Neutrophil (primary cell): ENCODE results near the gene ZBTB20.

Source experiments
- H3K27ac ChIP-seq: fragments of 200-600 bp; sonication (generic); 2 replicates; pipeline ENCODE4 v1.5.1; 2016; ENCODE audit warnings: mild to moderate bottlenecking, moderate library complexity
- H3K27me3 ChIP-seq: fragments of 200-600 bp; sonication (generic); 2 replicates; pipeline ENCODE4 v1.6.0; 2016; ENCODE audit warnings: mild to moderate bottlenecking
- H3K36me3 ChIP-seq: fragments of 200-600 bp; sonication (generic); 2 replicates; pipeline ENCODE4 v1.5.1; 2017
- H3K4me1 ChIP-seq, 2 experiments: fragments of 200-600 bp in 1 of 2; sonication (generic) in 1 of 2; 1 replicate in 1 of 2; 2 replicates in 1 of 2; pipeline versions ENCODE4 v1.5.1 to v1.6.1; 2013 to 2016; ENCODE audit warnings: low read depth in 1 of 2, low read length in 1 of 2, mild to moderate bottlenecking in 1 of 2, moderate library complexity in 1 of 2; ENCODE audit not compliant: control insufficient read depth in 1 of 2, insufficient read depth in 1 of 2
- H3K4me3 ChIP-seq, 2 experiments: fragments of 200-600 bp in 1 of 2; sonication (generic) in 1 of 2; 1 replicate in 1 of 2; 2 replicates in 1 of 2; pipeline ENCODE4 v1.5.1; 2013 to 2016; ENCODE audit warnings: low read depth in 1 of 2, low read length in 1 of 2, mild to moderate bottlenecking in 1 of 2, moderate library complexity in 1 of 2
- H3K9me3 ChIP-seq: fragments of 200-600 bp; sonication (generic); 2 replicates; pipeline ENCODE4 v1.5.1; 2016
- TF ChIP-seq, protein P1 (sequence below): fragments of 200-600 bp; sonication (generic); IDR thresholded peaks from 2 replicates; pipeline ENCODE4 v1.5.1; 2016; ENCODE audit warnings: antibody characterized with exemption

The ZBTB20 gene

DNA sequence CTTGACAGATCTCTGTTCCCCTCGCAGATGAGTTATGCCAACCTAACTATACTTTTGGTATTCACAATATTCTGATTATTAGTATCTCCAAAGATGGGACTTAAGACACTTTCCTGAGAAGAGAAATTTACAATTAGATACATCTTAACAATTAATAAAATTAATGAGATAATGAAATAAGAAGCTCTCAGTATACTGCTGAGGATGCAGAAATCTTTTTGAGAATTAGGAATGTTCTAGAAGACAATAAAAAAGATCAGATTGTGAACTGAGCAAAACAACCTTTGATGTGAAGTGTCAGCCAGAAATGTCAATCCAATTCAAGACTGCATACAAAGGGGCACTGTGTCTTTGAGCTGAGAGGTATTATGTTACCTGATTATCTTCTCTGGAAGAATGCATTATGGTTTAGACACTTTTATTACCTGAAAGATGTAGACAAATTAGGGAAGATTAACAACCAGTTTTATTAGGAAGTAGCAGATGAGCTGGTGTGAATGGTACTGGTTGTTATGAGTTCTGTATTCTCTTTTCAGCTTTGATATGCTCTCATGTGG lies 590.4 kb downstream of the ZBTB20 start:
- Histone ChIP-seq H3K4me3 (no peak overlapping the region), H3K9me3 (no peaks in the 10 kb centered on the region), H3K4me1 (no peaks in the 10 kb centered on the region), H3K27me3 (no peaks in the 10 kb centered on the region), H3K36me3 (no peaks in the 10 kb centered on the region), H3K27ac (no peak overlapping the region)
- TF ChIP-seq, protein P1, sequence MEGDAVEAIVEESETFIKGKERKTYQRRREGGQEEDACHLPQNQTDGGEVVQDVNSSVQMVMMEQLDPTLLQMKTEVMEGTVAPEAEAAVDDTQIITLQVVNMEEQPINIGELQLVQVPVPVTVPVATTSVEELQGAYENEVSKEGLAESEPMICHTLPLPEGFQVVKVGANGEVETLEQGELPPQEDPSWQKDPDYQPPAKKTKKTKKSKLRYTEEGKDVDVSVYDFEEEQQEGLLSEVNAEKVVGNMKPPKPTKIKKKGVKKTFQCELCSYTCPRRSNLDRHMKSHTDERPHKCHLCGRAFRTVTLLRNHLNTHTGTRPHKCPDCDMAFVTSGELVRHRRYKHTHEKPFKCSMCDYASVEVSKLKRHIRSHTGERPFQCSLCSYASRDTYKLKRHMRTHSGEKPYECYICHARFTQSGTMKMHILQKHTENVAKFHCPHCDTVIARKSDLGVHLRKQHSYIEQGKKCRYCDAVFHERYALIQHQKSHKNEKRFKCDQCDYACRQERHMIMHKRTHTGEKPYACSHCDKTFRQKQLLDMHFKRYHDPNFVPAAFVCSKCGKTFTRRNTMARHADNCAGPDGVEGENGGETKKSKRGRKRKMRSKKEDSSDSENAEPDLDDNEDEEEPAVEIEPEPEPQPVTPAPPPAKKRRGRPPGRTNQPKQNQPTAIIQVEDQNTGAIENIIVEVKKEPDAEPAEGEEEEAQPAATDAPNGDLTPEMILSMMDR: no peak

DNA sequence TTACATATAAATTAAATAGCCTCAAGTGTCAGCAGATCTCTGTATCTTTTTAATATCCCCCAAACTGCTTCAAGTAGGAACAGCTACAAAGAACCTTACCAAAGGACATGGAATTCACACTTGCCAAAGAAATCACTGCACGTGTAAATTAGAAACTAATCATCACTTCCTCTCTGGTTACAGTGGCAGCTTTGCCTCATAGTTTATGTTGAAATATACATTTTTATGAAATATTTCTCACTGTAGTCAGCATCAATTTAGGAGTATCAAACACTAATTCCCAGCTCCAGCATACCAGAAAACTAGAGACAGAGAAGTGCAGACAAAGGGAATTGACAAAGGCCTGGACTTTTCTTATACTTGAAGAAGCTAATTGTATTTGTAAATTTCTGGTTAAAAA lies 592.4 kb downstream of the ZBTB20 start:
- no peaks in the 10 kb centered on the region for H3K27me3 ChIP-seq
- TF ChIP-seq, protein P1: no peak
- H3K4me3 ChIP-seq: no peak overlapping the region
- H3K36me3 ChIP-seq: no peaks in the 10 kb centered on the region
- H3K4me1 ChIP-seq: no peaks in the 10 kb centered on the region
- H3K9me3 ChIP-seq: no peaks in the 10 kb centered on the region
- H3K27ac ChIP-seq: no peak overlapping the region

DNA sequence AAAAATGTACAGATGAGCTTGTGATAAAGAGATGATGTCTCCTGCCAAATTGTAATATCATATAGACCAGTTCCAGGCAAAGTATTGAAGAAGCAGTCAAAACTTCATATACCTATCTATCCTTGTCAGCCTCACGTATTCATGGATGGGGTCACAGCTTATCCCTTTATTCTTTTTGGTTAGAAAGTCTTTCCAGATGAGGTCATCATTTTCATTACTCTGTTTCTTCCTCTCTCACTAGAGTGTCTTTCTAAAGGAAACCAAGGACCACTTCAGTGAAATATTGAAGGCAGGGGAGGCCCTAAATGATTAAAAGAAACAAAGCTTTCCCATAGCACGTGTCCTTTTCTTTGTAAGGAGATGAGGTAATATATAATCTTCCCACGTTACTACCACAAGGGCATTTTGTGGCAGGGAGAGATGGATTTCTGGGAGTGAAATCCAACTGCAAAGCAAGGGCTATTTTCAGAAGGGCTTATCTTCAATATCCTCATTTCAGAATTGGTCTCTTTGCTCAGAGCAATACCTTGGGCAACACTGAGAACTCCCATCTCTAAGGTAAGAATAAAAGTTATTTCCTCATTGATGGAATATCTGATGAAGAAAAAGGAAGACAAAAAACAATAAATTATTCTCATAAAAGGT lies 593.0 kb downstream of the ZBTB20 start:
- no peaks in the 10 kb centered on the region for H3K9me3 ChIP-seq
- H3K4me3 ChIP-seq: no peak overlapping the region
- TF ChIP-seq, protein P1: no peak
- no peaks in the 10 kb centered on the region for H3K27me3 ChIP-seq
- H3K4me1 ChIP-seq: no peaks in the 10 kb centered on the region
- no peaks in the 10 kb centered on the region for H3K36me3 ChIP-seq
- H3K27ac ChIP-seq: no peak overlapping the region

DNA sequence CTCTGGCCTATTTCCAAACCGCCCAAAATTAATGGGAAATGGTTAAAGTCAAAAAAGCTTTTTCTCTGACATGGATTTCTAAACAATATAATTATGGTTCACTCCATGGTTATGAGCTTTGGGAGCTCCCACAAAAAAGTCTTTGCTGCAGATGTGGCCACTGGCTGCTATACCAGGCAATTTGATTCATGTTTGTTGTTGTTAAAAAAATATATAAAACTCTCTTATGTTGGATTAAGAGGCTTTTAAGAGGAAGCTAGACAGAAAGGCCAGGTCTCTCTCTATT lies 594.6 kb downstream of the ZBTB20 start:
- H3K27me3 ChIP-seq: no peaks in the 10 kb centered on the region
- no peaks in the 10 kb centered on the region for H3K4me1 ChIP-seq
- TF ChIP-seq, protein P1: no peak
- no peaks in the 10 kb centered on the region for H3K9me3 ChIP-seq
- H3K4me3 ChIP-seq: no peak overlapping the region
- H3K36me3 ChIP-seq: no peaks in the 10 kb centered on the region
- no peak overlapping the region for H3K27ac ChIP-seq

DNA sequence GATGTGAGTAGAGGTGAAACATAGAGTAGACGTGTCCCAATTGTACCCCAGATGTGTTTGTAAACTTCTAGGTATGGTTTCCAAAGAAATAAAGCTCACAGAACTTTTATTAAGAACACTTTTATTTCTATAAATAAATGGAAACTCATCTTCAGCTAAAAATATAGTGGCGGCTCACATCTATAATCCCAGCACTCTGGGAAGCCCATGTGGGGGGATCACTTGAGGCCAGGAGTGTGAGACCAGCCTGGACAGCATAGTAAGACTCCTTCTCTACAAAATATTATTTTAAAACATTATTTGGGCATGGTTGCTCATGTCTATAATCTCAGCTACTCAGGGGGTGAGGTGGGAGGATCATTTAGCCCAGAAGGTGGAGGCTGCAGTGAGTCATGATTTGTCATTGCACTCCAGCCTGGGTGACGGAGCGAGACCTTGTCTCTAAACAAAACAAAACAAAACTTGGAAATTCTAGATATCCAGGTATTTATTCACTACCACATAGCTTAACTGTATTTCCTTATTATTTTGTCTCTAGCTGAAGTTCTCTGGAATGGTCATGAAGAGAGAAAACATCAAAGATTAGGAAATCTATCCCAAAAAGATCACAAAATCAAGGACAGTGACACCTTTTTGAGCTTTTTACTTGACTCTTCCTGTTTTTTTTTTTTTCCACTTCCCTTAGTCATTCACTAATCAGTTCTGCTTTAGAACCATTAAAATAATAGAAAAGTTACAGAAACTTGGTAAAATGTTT lies 595.1 kb downstream of the ZBTB20 start:
- Histone ChIP-seq H3K4me1 (no peaks in the 10 kb centered on the region), H3K27me3 (no peaks in the 10 kb centered on the region), H3K4me3 (no peak overlapping the region), H3K27ac (no peak overlapping the region), H3K9me3 (no peaks in the 10 kb centered on the region), H3K36me3 (no peaks in the 10 kb centered on the region)
- TF ChIP-seq, protein P1: no peak
